WI38 (cell line): ENCODE data around the gene CLASP2.
"Not testable (repeated sequence)": the region's sequence is repeated elsewhere in the genome, so short reads cannot be mapped to it uniquely, and the experiment has no call there.

Source experiments
- H3K4me3 ChIP-seq: 2 replicates; pipeline ENCODE4 v1.5.1; 2011; ENCODE audit warnings: low read depth, mild to moderate bottlenecking, control low read depth, low read length
- TF ChIP-seq, protein P1 (sequence below): IDR thresholded peaks from 2 replicates; pipeline ENCODE4 v1.5.1; 2012; ENCODE audit warnings: low read depth, mild to moderate bottlenecking, control low read depth, low read length

Gene CLASP2

DNA sequence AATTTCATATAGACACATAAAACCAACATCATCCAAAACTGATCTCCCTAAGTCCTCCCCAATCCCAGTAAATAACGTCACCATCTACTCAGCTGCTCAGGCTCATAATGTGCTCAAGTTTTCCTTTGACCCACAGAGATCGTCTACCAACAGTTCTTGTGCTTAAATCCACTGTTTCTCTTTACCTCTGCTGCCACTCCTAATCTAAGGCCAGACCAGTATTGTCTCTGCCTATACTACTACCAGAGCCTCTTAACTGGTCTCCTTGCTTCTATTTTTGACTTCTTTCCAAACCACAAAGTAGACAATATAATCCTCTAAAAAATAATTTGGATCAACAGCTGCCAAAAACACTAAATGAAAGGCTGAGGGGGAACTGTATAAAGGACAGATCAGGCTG is 65.3 kb downstream of the CLASP2 start:
- H3K4me3 ChIP-seq: no peak overlapping the region
- TF ChIP-seq, protein P1, sequence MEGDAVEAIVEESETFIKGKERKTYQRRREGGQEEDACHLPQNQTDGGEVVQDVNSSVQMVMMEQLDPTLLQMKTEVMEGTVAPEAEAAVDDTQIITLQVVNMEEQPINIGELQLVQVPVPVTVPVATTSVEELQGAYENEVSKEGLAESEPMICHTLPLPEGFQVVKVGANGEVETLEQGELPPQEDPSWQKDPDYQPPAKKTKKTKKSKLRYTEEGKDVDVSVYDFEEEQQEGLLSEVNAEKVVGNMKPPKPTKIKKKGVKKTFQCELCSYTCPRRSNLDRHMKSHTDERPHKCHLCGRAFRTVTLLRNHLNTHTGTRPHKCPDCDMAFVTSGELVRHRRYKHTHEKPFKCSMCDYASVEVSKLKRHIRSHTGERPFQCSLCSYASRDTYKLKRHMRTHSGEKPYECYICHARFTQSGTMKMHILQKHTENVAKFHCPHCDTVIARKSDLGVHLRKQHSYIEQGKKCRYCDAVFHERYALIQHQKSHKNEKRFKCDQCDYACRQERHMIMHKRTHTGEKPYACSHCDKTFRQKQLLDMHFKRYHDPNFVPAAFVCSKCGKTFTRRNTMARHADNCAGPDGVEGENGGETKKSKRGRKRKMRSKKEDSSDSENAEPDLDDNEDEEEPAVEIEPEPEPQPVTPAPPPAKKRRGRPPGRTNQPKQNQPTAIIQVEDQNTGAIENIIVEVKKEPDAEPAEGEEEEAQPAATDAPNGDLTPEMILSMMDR: no peak

DNA sequence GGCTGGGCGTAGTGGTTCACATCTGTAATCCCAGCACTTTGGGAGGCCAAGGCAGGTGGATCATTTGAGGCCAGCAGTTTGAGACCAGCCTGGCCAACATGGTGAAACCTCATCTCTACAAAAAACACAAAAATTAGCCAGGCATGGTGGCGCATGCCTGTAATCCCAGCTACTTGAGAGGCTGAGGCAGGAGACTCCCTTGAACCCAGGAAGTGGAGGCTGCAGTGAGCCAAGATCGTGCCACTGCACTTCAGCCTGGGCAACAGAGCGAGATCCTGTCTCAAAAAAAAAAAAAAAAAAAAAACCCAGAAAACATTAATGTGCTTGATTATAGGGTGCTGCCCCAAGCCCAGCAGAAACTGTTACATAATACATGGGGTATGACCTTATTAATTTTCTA is 67.0 kb downstream of the CLASP2 start:
- H3K4me3 ChIP-seq: not testable (repeated sequence)

DNA sequence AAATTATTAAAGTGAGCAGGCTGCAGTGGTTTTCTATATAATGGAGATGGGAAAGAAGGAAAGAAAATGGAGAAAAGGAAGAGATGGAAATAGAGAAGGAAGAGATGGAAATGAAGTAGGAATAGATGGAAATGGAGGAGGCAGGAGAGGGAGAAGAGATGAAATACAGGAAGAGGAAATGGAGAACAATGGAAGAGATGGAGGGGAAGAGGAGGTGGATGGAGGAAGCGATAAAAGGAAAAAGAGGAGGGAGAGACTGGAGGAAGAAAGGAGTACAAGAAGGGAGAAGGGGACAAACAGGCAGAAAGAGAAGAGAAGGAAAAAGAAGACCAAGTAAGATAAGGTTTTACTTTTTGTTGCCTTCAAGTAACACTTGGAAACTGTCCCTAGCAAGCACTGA is 67.6 kb downstream of the CLASP2 start:
- no peak overlapping the region for H3K4me3 ChIP-seq
- TF ChIP-seq, protein P1: no peak

DNA sequence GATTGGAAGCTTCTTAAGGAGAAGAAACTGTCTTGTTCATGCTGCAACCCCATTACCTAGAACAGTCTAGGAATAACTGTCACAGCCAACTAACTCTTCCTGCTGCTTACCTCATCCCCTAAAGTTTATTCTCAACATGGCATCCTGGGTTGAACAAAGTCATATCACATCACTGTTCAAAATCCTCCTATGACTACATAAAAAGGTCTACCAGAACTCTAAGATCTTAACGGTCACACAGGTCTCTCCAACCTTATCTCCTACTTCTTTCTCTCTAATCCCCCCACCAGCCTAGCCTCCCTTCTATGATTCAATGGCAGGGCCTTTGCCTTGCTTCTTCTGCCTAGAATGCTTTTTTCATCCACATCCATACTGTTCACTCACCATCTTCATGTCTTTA is 69.3 kb downstream of the CLASP2 start:
- TF ChIP-seq, protein P1: no peak
- no peak overlapping the region for H3K4me3 ChIP-seq

DNA sequence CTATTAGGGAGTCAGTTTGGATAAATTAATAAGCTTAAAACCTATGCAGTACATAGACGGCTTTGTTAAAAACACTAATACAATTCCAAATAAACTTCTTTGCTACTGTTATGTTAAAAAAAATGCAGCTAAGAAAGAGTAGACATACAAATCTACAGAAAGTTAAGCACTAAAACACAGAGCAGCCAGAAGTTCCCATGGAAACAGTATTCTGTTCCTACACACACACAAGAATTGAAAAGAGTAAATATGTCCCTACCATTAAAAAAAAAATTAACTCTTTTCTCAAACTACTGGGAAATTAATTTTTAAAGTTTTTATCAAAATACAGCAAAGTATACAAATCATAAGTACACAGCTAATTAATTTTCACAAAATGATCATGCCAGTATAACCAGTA is 71.6 kb downstream of the CLASP2 start:
- TF ChIP-seq, protein P1: no peak
- H3K4me3 ChIP-seq: no peak overlapping the region

DNA sequence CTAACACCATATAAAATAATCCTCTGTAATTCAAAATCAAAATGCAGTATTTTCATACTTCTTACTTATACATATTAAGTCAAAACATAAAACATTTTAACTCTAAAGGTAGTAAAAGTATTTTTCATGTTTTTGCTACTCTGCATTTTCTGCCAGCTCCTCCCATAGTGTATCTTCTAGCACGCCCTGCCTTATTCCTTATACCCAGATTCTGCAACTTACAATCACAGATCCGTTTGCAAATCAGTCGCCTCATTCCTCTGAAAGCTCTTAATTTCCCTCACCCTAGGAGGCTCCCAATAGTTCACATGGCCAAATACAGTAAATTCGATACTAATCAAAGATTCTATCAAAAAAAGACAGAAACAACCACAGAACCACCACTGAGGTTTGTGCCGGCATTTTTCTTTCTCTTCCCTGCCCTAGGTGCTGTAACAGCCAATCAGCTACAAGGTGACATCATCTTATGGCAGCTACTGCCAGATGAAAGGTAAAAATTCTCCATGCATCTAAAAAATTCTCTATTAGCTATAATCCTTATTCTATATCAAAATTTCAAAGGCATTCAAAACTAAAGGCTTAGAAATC is 72.9 kb downstream of the CLASP2 start:
- 0 out of 2 replicates have a peak overlapping the region, but pooled peaks have one; percentile 14 for H3K4me3 ChIP-seq
- TF ChIP-seq, protein P1: no peak

DNA sequence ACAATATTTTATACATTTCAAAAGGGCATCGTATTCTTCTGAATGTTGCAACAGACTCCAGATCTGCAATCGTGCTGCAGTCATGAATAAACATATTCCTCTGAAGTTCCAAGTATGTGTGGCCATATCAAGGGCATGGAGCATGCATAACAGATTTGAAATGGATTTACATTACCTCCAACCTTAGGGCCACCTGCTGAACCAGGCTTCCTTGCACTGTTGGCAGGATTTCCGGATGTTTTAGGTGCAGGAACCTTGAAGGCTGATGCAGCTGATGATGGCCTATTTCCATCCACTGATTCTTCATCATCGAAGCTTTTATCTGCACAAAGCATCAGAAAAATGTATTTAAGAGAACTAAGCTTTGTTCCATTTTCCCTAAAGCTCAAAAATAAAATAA is 73.5 kb downstream of the CLASP2 start:
- TF ChIP-seq, protein P1: no peak
- no peak overlapping the region for H3K4me3 ChIP-seq

DNA sequence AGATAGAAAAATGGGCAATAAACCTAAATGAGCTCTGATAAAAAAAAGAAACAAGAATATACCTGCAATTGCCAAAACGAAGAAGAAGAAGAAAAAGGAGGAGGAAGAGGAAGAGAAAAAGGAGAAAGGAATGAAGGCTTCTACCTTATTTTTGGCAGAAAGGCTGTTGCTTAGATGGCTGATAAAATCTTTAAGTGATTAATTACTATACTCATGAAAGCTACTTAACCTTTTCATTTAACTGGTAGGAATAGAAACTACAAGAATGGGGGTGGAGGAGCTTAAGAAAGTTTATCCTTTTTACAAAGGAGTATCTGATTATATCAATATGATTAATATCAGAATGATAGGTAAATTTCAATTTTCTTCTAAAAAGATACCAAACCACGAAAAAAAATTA is 75.2 kb downstream of the CLASP2 start:
- no peak overlapping the region for H3K4me3 ChIP-seq
- TF ChIP-seq, protein P1: no peak
